HepG2 (cell line): ENCODE results near the gene SCP2. TPM values are rescaled to one million over a fixed set of nuclear protein-coding genes. Genes with fewer than 3 reads are reported as not detected.

Source experiments
- BRF2 ChIP-seq: sonication (generic); formaldehyde crosslinking; IDR thresholded peaks from 2 replicates; pipeline ENCODE4 v1.8.1; 2022; ENCODE audit warnings: mild to moderate bottlenecking, missing genetic modification reagents
- GABPA ChIP-seq, 2 experiments: IDR thresholded peaks; 2 replicates each; pipeline ENCODE4 v1.6.1; 2011 to 2016; ENCODE audit warnings: low read depth in 2 of 2, low read length in 1 of 2, missing biosample characterization in 1 of 2, missing genetic modification characterization in 1 of 2
- MYNN ChIP-seq: sonication (generic); formaldehyde crosslinking; IDR thresholded peaks from 2 replicates; pipeline ENCODE4 v1.4.0; 2020; ENCODE audit warnings: mild to moderate bottlenecking, low read depth, missing genetic modification reagents
- MZF1 ChIP-seq: sonication (generic); formaldehyde crosslinking; IDR thresholded peaks from 2 replicates; pipeline ENCODE4 v1.8.1; 2023; ENCODE audit warnings: mild to moderate bottlenecking, missing genetic modification reagents, borderline replicate concordance
- NCOR1 ChIP-seq: fragments of 200-600 bp; sonication (generic); IDR thresholded peaks from 2 replicates; pipeline ENCODE4 v1.7.0; 2017; ENCODE audit warnings: antibody characterized with exemption, low read length, borderline replicate concordance
- PRDM10 ChIP-seq: sonication (generic); formaldehyde crosslinking; IDR thresholded peaks from 2 replicates; pipeline ENCODE4 v1.4.0; 2020; ENCODE audit warnings: low read depth, missing genetic modification reagents
- SAP130 ChIP-seq: IDR thresholded peaks from 2 replicates; pipeline ENCODE4 v1.6.1; 2016; ENCODE audit warnings: low read depth
- TCF12 ChIP-seq, 2 experiments: fragments of 450-650 bp in 1 of 2; sonication (generic) in 1 of 2; formaldehyde crosslinking in 1 of 2; IDR thresholded peaks; 2 replicates each; pipeline versions ENCODE4 v1.6.1 to v1.8.0; 2017 to 2022; ENCODE audit warnings: antibody characterized with exemption in 1 of 2, mild to moderate bottlenecking in 1 of 2, missing genetic modification reagents in 1 of 2, moderate library complexity in 1 of 2
- ZIK1 ChIP-seq: sonication (generic); formaldehyde crosslinking; IDR thresholded peaks from 2 replicates; pipeline ENCODE4 v1.5.0; 2020; ENCODE audit warnings: mild to moderate bottlenecking, low read depth, missing genetic modification reagents, borderline replicate concordance
- ZMYM3 ChIP-seq: sonication (generic); formaldehyde crosslinking; IDR thresholded peaks from 2 replicates; pipeline ENCODE4 v1.5.1; 2020; ENCODE audit warnings: mild to moderate bottlenecking, missing genetic modification reagents
- ZNF451 ChIP-seq: sonication (generic); formaldehyde crosslinking; IDR thresholded peaks from 2 replicates; pipeline ENCODE4 v1.5.0; 2020; ENCODE audit warnings: mild to moderate bottlenecking, missing genetic modification reagents
- ZNF574 ChIP-seq: sonication (generic); formaldehyde crosslinking; IDR thresholded peaks from 2 replicates; pipeline ENCODE4 v1.4.0; 2020; ENCODE audit warnings: missing genetic modification reagents
- ZNF768 ChIP-seq: sonication (generic); formaldehyde crosslinking; IDR thresholded peaks from 2 replicates; pipeline ENCODE4 v1.4.0; 2020; ENCODE audit warnings: missing genetic modification reagents
- ZNF781 ChIP-seq: sonication (generic); formaldehyde crosslinking; IDR thresholded peaks from 2 replicates; pipeline ENCODE4 v1.5.1; 2020; ENCODE audit warnings: borderline replicate concordance, mild to moderate bottlenecking, missing genetic modification reagents; ENCODE audit errors: not compliant biosample characterization
- polyA plus RNA-seq, 8 experiments: library from polyadenylated mRNA; depleted of rRNA in 3 of 8; stranded (reverse) in 7 of 8; unstranded in 1 of 8; fragments of >200 nt; fragmentation: Illumina TruSeq in 4 of 8; extraction: Trizol in 4 of 8; gene quantifications; 2 replicates each; pipeline versions ENCODE4 v1.2.1 to v1.2.3, GENCODE V29; 2011 to 2016; ENCODE audit warnings: low read depth in 4 of 8, missing spikeins in 1 of 8, mixed read lengths in 1 of 8; ENCODE audit not compliant: insufficient read depth in 1 of 8
- total RNA-seq, 5 experiments: library from RNA; depleted of rRNA; stranded (reverse); fragments of >200 nt; fragmentation: Illumina TruSeq; extraction: Trizol; gene quantifications; 2 replicates each; pipeline ENCODE4 v1.2.3, GENCODE V29; 2016; ENCODE audit warnings: low read depth in 1 of 5

SCP2 gene
- total and polyA plus RNA-seq, 2 of the 13 experiments (the other 11 are each of a cell fraction or from before 2014, with no cell fraction given): 59.0 to 133 TPM

GRCh38 chr1:52927212-52928014 is at the start of gene SCP2 (continued):
- TF ChIP-seq ZNF451 (CRISPR knock-in tag): peak; percentile 68; the same call in 1 of the 2 replicates
- no peak for TF ChIP-seq BRF2
- no peak for TF ChIP-seq MZF1
- no peak for TF ChIP-seq NCOR1
- no peak for TF ChIP-seq TCF12 (IDR thresholded peaks at IDR 0.05)
- peak; percentile 47; the same call in 1 of the 2 replicates for TF ChIP-seq TCF12 (CRISPR knock-in tag; IDR thresholded peaks at IDR 0.05)
- 0 out of 2 replicates have a peak, but pooled peaks have one; percentile 21 for TF ChIP-seq PRDM10 (CRISPR knock-in tag)
- 0 out of 2 replicates have a peak, but pooled peaks have one; percentile 1 for TF ChIP-seq ZNF574 (CRISPR knock-in tag)
- TF ChIP-seq ZMYM3 (CRISPR knock-in tag): peak; percentile 9; the same call in 1 of the 2 replicates
- no peak for TF ChIP-seq ZNF781 (CRISPR knock-in tag)
- 0 out of 2 replicates have a peak, but pooled peaks have one; percentile 47 for TF ChIP-seq ZIK1 (CRISPR knock-in tag)
- TF ChIP-seq SAP130 (CRISPR knock-in tag): peak; percentile 76
- TF ChIP-seq ZNF768 (CRISPR knock-in tag): peak; percentile 14; the same call in 1 of the 2 replicates
- no peak for TF ChIP-seq MYNN (CRISPR knock-in tag)
- no peak for TF ChIP-seq GABPA (IDR thresholded peaks at IDR 0.05; ENCODE audit: low read depth, low read length)
- no peak for TF ChIP-seq GABPA (CRISPR knock-in tag; IDR thresholded peaks at IDR 0.05; ENCODE audit: low read depth)
